ENCODE data around the gene APOBEC3C. TPM values are rescaled to one million over a fixed set of nuclear protein-coding genes. Genes with fewer than 3 reads are reported as not detected.
"Not testable (repeated sequence)": the region's sequence is repeated elsewhere in the genome, so short reads cannot be mapped to it uniquely, and the experiment has no call there.

APOBEC3C gene
- polyA plus RNA-seq, 6 donors from 2014 or later: 296 to 326 (median 316) TPM

GRCh38 chr22:39016592-39016991 lies 2.5 kb downstream of the APOBEC3C start:
- H3K36me3 Mint-ChIP-seq: peaks cover 0 to 12% of the 10 kb centered on the region in 2 donors
- ATAC-seq (ENCODE audit: low read depth in 2 of 2) (no peak), DNase-seq (no peak)
- no peaks in the 10 kb centered on the region for H3K9me3 Mint-ChIP-seq
- H3K27me3 Mint-ChIP-seq: no peaks in the 10 kb centered on the region
- peak overlapping the region; percentile 33 to 96 (median 66) for H3K4me3 Mint-ChIP-seq
- H3K4me1 Mint-ChIP-seq: peaks cover 43 to 86% (median 62%) of the 10 kb centered on the region in 3 donors
- peak overlapping the region in 2 of 6 donors; percentile 68 to 86 for H3K27ac Mint-ChIP-seq

- ATAC-seq (ENCODE audit: low read depth in 2 of 2) (no peak), DNase-seq (no peak)
- Mint-ChIP-seq H3K4me3 (peak overlapping the region in 5 of 8 donors; percentile 31 to 96 (median 70)), H3K4me1 (peaks cover 42 to 86% (median 66%) of the 10 kb centered on the region in 3 donors), H3K27ac (peak overlapping the region in 4 of 6 donors; percentile 67 to 91 (median 79)), H3K9me3 (no peaks in the 10 kb centered on the region), H3K36me3 (peaks cover 0 to 12% of the 10 kb centered on the region in 2 donors), H3K27me3 (no peaks in the 10 kb centered on the region)
Observed at GRCh38 chr22:39017596-39018365, 3.7 kb downstream of the APOBEC3C start.

GRCh38 chr22:39020021-39020651 lies 6.1 kb downstream of the APOBEC3C start:
- Mint-ChIP-seq H3K27ac (peak overlapping the region; percentile 72 to 97 (median 90)), H3K4me3 (peak overlapping the region; percentile 82 to 98 (median 96)), H3K36me3 (peaks cover 0 to 12% of the 10 kb centered on the region in 2 donors), H3K4me1 (peaks cover 40 to 85% (median 64%) of the 10 kb centered on the region in 3 donors)
- ATAC-seq (ENCODE audit: low read depth in 2 of 2); DNase-seq; H3K9me3 Mint-ChIP-seq; H3K27me3 Mint-ChIP-seq: not testable (repeated sequence)

GRCh38 chr22:39021552-39022250 lies 7.6 kb downstream of the APOBEC3C start:
- Mint-ChIP-seq H3K4me3 (peak overlapping the region; percentile 92 to 98 (median 96)), H3K27ac (peak overlapping the region; percentile 84 to 97 (median 94)), H3K9me3 (no peaks in the 10 kb centered on the region), H3K36me3 (peaks cover 0 to 21% of the 10 kb centered on the region in 2 donors), H3K4me1 (peaks cover 49 to 88% (median 69%) of the 10 kb centered on the region in 3 donors), H3K27me3 (no peaks in the 10 kb centered on the region)
- ATAC-seq (ENCODE audit: low read depth in 2 of 2) (no peak), DNase-seq (no peak)

GRCh38 chr22:39024519-39025308 lies 10.7 kb downstream of the APOBEC3C start:
- peaks cover 49 to 76% (median 72%) of the 10 kb centered on the region in 3 donors for H3K4me1 Mint-ChIP-seq
- H3K4me3 Mint-ChIP-seq: peak overlapping the region in 4 of 8 donors; percentile 20 to 96 (median 72)
- H3K9me3 Mint-ChIP-seq: no peaks in the 10 kb centered on the region
- DNase-seq (no peak), ATAC-seq (ENCODE audit: low read depth in 2 of 2) (no peak)
- H3K27me3 Mint-ChIP-seq: no peaks in the 10 kb centered on the region
- H3K27ac Mint-ChIP-seq: peak overlapping the region; percentile 27 to 81 (median 60)
- H3K36me3 Mint-ChIP-seq: peaks cover 0 to 9% of the 10 kb centered on the region in 2 donors

GRCh38 chr22:39026509-39027150 lies 12.6 kb downstream of the APOBEC3C start:
- DNase-seq: no peak
- no peaks in the 10 kb centered on the region for H3K9me3 Mint-ChIP-seq
- H3K4me1 Mint-ChIP-seq: peaks cover 38 to 63% (median 57%) of the 10 kb centered on the region in 3 donors
- peak overlapping the region in 1 of 8 donors; percentile 12 for H3K4me3 Mint-ChIP-seq
- peaks cover 0 to 9% of the 10 kb centered on the region in 2 donors for H3K36me3 Mint-ChIP-seq
- H3K27ac Mint-ChIP-seq: peak overlapping the region in 5 of 6 donors; percentile 42 to 95 (median 76)
- H3K27me3 Mint-ChIP-seq: no peaks in the 10 kb centered on the region
- ATAC-seq (ENCODE audit: low read depth in 2 of 2): no peak

GRCh38 chr22:39027717-39028116 lies 13.7 kb downstream of the APOBEC3C start:
- no peak for DNase-seq
- Mint-ChIP-seq H3K36me3 (peaks cover 0 to 9% of the 10 kb centered on the region in 2 donors), H3K27ac (peak overlapping the region in 3 of 6 donors; percentile 63 to 69 (median 64)), H3K4me3 (no peak overlapping the region), H3K9me3 (no peaks in the 10 kb centered on the region), H3K4me1 (peaks cover 33 to 54% (median 46%) of the 10 kb centered on the region in 3 donors), H3K27me3 (no peaks in the 10 kb centered on the region)
- no peak for ATAC-seq (ENCODE audit: low read depth in 2 of 2)

GRCh38 chr22:39028281-39028680 lies 14.2 kb downstream of the APOBEC3C start:
- H3K4me3 Mint-ChIP-seq: no peak overlapping the region
- no peaks in the 10 kb centered on the region for H3K9me3 Mint-ChIP-seq
- no peaks in the 10 kb centered on the region for H3K27me3 Mint-ChIP-seq
- H3K4me1 Mint-ChIP-seq: peaks cover 33 to 49% (median 46%) of the 10 kb centered on the region in 3 donors
- DNase-seq (no peak), ATAC-seq (ENCODE audit: low read depth in 2 of 2) (no peak)
- H3K36me3 Mint-ChIP-seq: peaks cover 0 to 9% of the 10 kb centered on the region in 2 donors
- H3K27ac Mint-ChIP-seq: peak overlapping the region in 4 of 6 donors; percentile 37 to 69 (median 58)

- no peak for ATAC-seq (ENCODE audit: low read depth in 2 of 2)
- peak overlapping the region in 1 of 6 donors; percentile 19 for H3K27ac Mint-ChIP-seq
- no peaks in the 10 kb centered on the region for H3K9me3 Mint-ChIP-seq
- DNase-seq: no peak
- H3K4me1 Mint-ChIP-seq: peaks cover 28 to 45% (median 37%) of the 10 kb centered on the region in 3 donors
- no peak overlapping the region for H3K4me3 Mint-ChIP-seq
- H3K27me3 Mint-ChIP-seq: no peaks in the 10 kb centered on the region
- peaks cover 0 to 9% of the 10 kb centered on the region in 2 donors for H3K36me3 Mint-ChIP-seq
Observed at GRCh38 chr22:39029227-39029626, 15.2 kb downstream of the APOBEC3C start.

- DNase-seq: no peak
- H3K9me3 Mint-ChIP-seq: no peaks in the 10 kb centered on the region
- ATAC-seq (ENCODE audit: low read depth in 2 of 2): no peak
- no peaks in the 10 kb centered on the region for H3K27me3 Mint-ChIP-seq
- peaks cover 17 to 33% (median 22%) of the 10 kb centered on the region in 3 donors for H3K4me1 Mint-ChIP-seq
- H3K27ac Mint-ChIP-seq: peak overlapping the region in 2 of 6 donors; percentile 15 to 85
- H3K36me3 Mint-ChIP-seq: peaks cover 0 to 8% of the 10 kb centered on the region in 2 donors
- H3K4me3 Mint-ChIP-seq: no peak overlapping the region
Observed at GRCh38 chr22:39030705-39031104, 16.6 kb downstream of the APOBEC3C start.

GRCh38 chr22:39031434-39032295 lies 17.6 kb downstream of the APOBEC3C start:
- DNase-seq; ATAC-seq (ENCODE audit: low read depth in 2 of 2); H3K4me3 Mint-ChIP-seq; H3K27me3 Mint-ChIP-seq; H3K36me3 Mint-ChIP-seq; H3K9me3 Mint-ChIP-seq: not testable (repeated sequence)
- Mint-ChIP-seq H3K4me1 (peaks cover 14 to 34% (median 19%) of the 10 kb centered on the region in 3 donors), H3K27ac (peak overlapping the region in 4 of 6 donors; percentile 10 to 92 (median 73))

Data from naive B cell (primary cell).